ENCODE measurements around the gene HSP90AB1. TPM values are rescaled to one million over a fixed set of nuclear protein-coding genes. Genes with fewer than 3 reads are reported as not detected.
A peak's percentile ranks its signal among the peaks of the same experiment; 100 is the strongest.

The HSP90AB1 gene
- 773 TPM for polyA plus RNA-seq (2012; ENCODE audit: insufficient read length, low read depth)

DNA sequence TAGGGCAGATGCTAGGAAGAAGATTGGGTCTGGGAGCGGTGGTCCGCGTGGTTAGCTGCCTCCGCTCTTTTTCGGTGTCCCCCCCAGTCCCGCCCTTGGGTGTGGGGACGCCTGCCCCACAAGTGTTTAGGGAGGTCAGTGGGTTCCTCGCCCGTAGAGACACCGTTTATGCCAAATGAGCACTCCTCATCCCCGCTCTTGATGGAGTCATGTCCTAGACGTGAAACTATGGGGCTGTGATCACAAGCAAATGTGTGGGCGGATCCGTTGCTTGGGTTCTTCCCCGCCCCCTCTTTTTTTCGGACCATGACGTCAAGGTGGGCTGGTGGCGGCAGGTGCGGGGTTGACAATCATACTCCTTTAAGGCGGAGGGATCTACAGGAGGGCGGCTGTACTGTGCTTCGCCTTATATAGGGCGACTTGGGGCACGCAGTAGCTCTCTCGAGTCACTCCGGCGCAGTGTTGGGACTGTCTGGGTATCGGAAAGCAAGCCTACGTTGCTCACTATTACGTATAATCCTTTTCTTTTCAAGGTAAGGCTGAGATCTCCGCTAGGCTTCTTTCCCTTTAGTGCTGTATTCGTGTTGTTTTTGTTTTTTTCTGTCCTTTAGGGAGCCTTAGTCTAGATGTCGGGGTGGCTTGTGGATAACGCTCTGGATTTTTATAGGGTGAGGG lies at the start of gene HSP90AB1:
TSS of gene HSP90AB1 (plus strand) at position 439 of the 675 bp plus-strand sequence. CDS start 1,529 bp downstream, outside the sequence.
- TF ChIP-seq FOXP2 (optimal IDR thresholded peaks at IDR 0.05; ENCODE audit: borderline replicate concordance, extremely low read depth, extremely low read length, insufficient read depth) (no peak), SIN3A (IDR thresholded peaks at IDR 0.05; ENCODE audit: borderline replicate concordance, insufficient read depth, low read length) (peak; percentile 93; the same call in 1 of the 2 replicates), POLR2AphosphoS5 (IDR thresholded peaks at IDR 0.05; ENCODE audit: low read depth, low read length) (peak; percentile 100), REST (IDR thresholded peaks at IDR 0.05; ENCODE audit: insufficient read depth in 1 of 2, low read depth in 2 of 2, low read length in 2 of 2) (peak; percentile 46 to 80; a peak in 3 of 4 replicates), TAF1 (IDR thresholded peaks at IDR 0.05; ENCODE audit: borderline replicate concordance, insufficient read depth, low read length) (peak; percentile 100)

GRCh38 chr6:44198684-44199083 lies 48.2 kb upstream of the HSP90AB1 start:
- TF ChIP-seq POLR2AphosphoS5 (IDR thresholded peaks at IDR 0.05; ENCODE audit: low read depth, low read length) (no peak), FOXP2 (optimal IDR thresholded peaks at IDR 0.05; ENCODE audit: borderline replicate concordance, extremely low read depth, extremely low read length, insufficient read depth) (no peak), REST (IDR thresholded peaks at IDR 0.05; ENCODE audit: insufficient read depth in 1 of 2, low read depth in 2 of 2, low read length in 2 of 2) (no peak), TAF1 (IDR thresholded peaks at IDR 0.05; ENCODE audit: borderline replicate concordance, insufficient read depth, low read length) (no peak), SIN3A (IDR thresholded peaks at IDR 0.05; ENCODE audit: borderline replicate concordance, insufficient read depth, low read length) (no peak)

GRCh38 chr6:44199883-44200282 lies 47.0 kb upstream of the HSP90AB1 start:
- no peak for TF ChIP-seq REST (IDR thresholded peaks at IDR 0.05; ENCODE audit: insufficient read depth in 1 of 2, low read depth in 2 of 2, low read length in 2 of 2)
- no peak for TF ChIP-seq SIN3A (IDR thresholded peaks at IDR 0.05; ENCODE audit: borderline replicate concordance, insufficient read depth, low read length)
- no peak for TF ChIP-seq POLR2AphosphoS5 (IDR thresholded peaks at IDR 0.05; ENCODE audit: low read depth, low read length)
- no peak for TF ChIP-seq FOXP2 (optimal IDR thresholded peaks at IDR 0.05; ENCODE audit: borderline replicate concordance, extremely low read depth, extremely low read length, insufficient read depth)
- TF ChIP-seq TAF1 (IDR thresholded peaks at IDR 0.05; ENCODE audit: borderline replicate concordance, insufficient read depth, low read length) = no peak

DNA sequence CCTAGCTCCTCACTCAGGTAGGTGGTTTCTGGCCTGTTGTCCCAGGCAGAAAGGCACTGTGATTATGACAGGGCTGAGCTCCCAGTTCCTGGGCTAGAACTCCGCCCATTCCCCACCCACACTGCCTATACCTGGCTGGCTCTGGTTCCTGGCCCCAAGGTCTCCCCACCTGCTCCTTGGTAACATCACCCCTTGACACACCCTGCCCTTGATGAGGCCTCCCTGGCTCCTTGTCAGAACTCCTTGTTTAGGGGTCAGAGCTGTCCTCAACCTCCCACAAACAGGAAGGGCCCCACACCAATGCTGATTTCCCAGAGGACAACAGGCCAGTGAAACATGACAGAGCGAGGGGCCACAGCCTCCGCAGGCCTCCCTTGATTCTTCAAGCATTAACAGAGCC lies 45.7 kb upstream of the HSP90AB1 start:
- TF ChIP-seq TAF1 (IDR thresholded peaks at IDR 0.05; ENCODE audit: borderline replicate concordance, insufficient read depth, low read length) (no peak), SIN3A (IDR thresholded peaks at IDR 0.05; ENCODE audit: borderline replicate concordance, insufficient read depth, low read length) (no peak), POLR2AphosphoS5 (IDR thresholded peaks at IDR 0.05; ENCODE audit: low read depth, low read length) (no peak), REST (IDR thresholded peaks at IDR 0.05; ENCODE audit: insufficient read depth in 1 of 2, low read depth in 2 of 2, low read length in 2 of 2) (no peak), FOXP2 (optimal IDR thresholded peaks at IDR 0.05; ENCODE audit: borderline replicate concordance, extremely low read depth, extremely low read length, insufficient read depth) (no peak)
